SH-SY5Y (cell line): ENCODE data around the gene GPR141.

Experiments
- GATA2 ChIP-seq: IDR thresholded peaks from 2 replicates; pipeline ENCODE4 v1.6.1; 2011; ENCODE audit warnings: mild to moderate bottlenecking, low read depth, low read length
- GATA3 ChIP-seq: IDR thresholded peaks from 2 replicates; pipeline ENCODE4 v1.6.1; 2011; ENCODE audit warnings: low read depth, mild to moderate bottlenecking, low read length, moderate library complexity

DNA sequence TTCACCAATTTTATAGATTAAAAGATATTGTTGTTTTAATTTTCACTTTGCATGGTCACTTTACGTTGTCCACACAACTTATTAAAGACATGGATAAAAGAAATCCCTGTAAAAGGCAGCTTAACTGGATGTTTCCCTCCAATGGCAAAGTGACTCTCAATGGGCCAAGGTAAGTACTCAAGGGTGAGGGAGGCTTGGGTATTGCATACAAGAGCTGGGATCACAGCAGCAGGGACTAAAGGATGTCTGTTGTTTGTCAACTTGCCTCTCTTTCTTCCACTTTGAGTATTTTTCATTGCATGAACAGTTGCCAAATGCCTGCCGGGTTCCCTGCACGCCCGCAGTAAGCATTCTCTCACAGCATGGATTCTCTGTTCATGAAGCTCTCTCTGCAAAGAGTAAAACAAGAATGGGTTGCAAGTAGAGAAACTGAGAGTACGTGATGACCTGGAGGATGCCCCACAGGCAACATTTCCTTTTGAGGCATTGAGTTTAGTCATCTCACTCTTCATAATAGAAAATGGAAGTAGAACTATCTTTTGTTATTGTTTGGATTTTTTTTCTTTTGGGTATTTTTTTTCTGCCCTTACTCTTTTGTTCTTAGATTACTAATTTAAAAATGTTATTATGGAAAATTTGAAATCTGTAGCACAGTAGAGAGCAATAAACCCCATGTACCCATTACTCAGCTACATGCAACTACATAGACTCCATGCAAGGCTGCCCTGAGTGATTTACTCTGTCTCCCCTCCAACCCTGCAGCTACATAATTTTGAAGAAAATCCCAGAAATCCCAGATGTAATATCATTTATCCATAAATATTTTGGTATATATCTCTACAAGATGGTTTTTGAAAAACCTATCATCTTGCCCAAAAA, 26.3 kb downstream of the GPR141 start:
- no peak for TF ChIP-seq GATA2
- TF ChIP-seq GATA3: no peak
